Measurements from ENCODE around the gene LAMA2.

DNA sequence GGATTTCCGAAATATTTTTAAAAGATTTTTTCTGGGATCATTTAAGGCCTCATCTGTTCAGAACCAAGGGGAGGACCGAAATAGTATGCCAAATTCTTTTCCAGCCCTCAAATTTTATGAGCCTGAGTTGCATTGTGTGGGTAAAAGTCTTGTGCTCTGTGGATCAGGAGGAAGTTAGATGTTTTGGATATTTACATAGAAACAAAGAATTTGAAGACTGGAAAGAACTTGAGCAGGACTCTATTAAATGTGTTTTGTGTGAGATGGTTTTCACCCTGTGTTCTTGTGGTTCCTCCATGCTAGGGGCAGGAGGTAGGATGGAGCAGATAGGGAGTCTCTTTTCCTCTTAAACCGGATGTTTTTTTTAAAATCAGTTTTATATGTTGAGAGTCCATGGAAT, 329.1 kb downstream of the LAMA2 start:
- TF ChIP-seq POLR2A (IDR thresholded peaks at IDR 0.05; ENCODE audit: low read length) (no peak), GATA1 (IDR thresholded peaks at IDR 0.05; ENCODE audit: low read depth, low read length) (no peak)

All from erythroblast (primary cell).